ENCODE results near the gene PLA2R1.

DNA sequence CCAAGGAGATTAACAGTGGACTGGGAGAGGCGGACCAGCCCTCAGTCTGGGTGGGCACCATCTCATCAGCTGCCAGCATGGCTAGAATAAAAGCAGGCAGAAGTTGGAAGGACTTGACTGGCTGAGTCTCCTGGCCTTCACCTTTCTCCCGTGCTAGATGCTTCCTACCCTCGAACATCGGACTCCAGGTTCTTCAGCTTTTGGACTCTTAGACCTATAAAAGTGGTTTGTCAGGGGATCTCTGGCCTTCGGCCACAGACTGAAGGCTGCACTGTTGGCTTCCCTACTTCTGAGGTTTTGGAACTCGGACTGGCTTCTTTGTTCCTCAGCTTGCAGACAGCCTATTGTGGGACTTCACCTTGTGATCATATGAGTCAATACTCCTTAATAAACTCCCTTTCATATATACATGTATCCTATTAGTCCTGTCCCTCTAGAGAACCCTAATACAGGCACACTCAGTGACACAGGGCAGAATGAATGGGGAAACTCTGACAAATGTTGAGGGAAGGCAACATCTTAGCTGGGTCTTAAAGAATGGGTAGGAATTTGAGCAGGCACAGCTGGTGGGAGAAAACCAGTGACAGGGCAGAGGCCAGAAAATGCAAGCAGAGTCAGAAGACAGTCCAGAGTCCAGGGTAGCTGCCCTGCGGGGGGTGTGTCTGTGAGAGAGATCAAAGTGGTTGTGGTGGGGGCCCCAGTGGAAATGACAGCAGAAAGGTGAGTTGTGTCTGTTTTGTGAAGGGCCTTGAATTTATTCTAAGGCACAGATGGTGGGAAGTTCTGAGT lies 156.3 kb downstream of the PLA2R1 start:
- TF ChIP-seq POLR2A (IDR thresholded peaks at IDR 0.05) (no peak), CTCF (IDR thresholded peaks at IDR 0.05) (no peak)

All from transverse colon (tissue), 3 donors.